GM19023 (cell line): ENCODE results near the gene PRAMEF11.

Experiments used
- ATAC-seq: cut with Tn5 transposase; IDR thresholded peaks from one replicate; pipeline ENCODE4 v1.9.1; 2021; ENCODE audit warnings: mild to moderate bottlenecking, moderate library complexity; ENCODE audit not compliant: unreplicated experiment

PRAMEF11 gene

DNA sequence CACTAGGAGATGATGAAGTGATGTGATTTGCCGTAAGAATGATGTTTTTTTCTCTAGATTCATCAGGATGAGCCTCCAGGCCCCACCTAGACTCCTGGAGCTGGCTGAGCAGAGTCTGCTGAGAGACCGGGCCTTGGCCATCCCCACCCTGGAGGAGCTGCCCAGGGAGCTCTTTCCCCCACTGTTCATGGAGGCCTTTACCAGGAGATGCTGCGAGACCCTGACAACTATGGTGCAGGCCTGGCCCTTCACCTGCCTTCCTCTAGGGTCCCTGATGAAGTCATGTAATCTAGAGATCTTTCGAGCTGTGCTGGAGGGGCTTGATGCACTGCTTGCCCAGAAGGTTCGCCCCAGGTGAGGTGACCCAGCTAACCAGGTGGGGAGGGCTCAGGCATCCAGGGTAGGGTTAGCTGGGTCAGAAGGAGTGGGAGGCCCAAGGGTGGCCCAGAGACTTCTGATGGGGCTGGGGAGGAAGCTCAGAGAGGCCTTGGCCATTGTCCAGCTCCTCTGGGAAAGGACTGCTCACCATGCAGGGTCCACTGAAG, 56.3 kb downstream of the PRAMEF11 start:
- ATAC-seq, result no peak
